Neural cell (in vitro differentiated cells): Measurements from ENCODE around the gene DUOXA1.

ENCODE experiments used
- CTCF ChIP-seq: fragments of 450-650 bp; IDR thresholded peaks from 2 replicates; pipeline ENCODE4 v1.5.1; 2014; ENCODE audit warnings: antibody characterized with exemption, mild to moderate bottlenecking, moderate library complexity; ENCODE audit not compliant: poor library complexity, severe bottlenecking
- POLR2AphosphoS5 ChIP-seq: IDR thresholded peaks from 2 replicates; pipeline ENCODE4 v1.6.1; 2012
- RAD21 ChIP-seq: fragments of 450-650 bp; conservative IDR thresholded peaks from 2 replicates; pipeline ENCODE4 v1.6.1; 2014; ENCODE audit warnings: antibody characterized with exemption, mild to moderate bottlenecking, moderate library complexity
- TAF1 ChIP-seq: IDR thresholded peaks from 2 replicates; pipeline ENCODE4 v1.6.1; 2012; ENCODE audit warnings: low read depth

- peak; percentile 7 for TF ChIP-seq CTCF
- TF ChIP-seq TAF1, result no peak
- TF ChIP-seq RAD21, result no peak
- no peak for TF ChIP-seq POLR2AphosphoS5
Observed at GRCh38 chr15:45113380-45113990, 16.2 kb downstream of the DUOXA1 start.
